ENCODE data around the gene GRM1. TPM values are rescaled to one million over a fixed set of nuclear protein-coding genes. Genes with fewer than 3 reads are reported as not detected.

Gene GRM1
- total RNA-seq, 1 donor from 2014 or later, result not detected

- DNase-seq (ENCODE audit: low spot score), result no peak
Observed at GRCh38 chr6:146097586-146097985, 68.7 kb downstream of the GRM1 start.

DNA sequence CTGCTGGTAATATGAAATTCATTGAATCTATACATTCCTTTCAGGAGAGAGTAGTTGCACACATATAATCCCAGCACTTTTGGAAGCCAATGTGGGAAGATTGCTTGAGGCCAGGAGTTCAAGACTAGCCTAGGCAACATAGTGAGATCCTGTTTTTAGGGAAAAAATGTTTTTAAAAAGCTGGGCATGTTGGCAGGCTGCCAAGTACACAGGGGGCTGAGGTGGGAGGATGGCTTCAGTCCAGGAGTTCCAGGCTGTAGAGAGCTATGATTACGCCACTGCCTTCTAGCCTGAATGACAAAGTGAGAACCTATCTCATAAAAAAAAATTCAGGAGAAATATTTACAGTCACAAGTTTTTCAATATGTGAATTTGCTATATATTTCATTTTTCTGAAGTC is 71.9 kb downstream of the GRM1 start:
- no peak for DNase-seq (ENCODE audit: low spot score)

DNA sequence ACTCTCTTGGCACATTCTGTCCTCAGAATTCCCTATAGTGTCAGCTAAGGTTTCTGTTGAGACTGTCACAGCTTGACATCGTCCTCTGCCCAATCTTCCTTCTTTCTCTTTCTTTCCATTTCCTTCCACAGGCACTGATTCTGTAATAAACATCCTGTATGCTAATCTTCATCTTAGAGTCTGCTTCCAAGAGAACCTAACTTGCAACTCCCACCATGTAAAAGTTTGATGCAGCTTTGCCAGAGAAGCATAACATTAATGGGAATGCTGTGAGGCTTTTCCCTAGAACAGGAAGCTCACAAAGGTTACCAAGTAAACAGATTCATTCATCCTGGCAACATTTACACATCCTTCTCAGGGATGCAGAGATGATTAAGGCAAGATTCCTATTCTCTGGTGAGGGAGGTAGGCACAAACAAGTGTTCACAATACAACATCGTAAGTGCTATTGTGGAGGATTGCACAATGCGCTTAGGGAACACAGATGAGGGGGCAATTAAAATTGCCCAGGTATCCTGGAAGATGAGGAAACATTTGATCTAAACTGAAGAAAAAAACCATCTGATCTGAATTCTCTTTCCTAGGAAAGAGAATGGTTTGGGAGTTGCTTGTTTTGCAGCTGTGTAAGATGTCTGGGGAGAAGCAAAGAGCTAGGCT is 74.7 kb downstream of the GRM1 start:
- DNase-seq (ENCODE audit: low spot score), result no peak

GRCh38 chr6:146106532-146106931 is 77.7 kb downstream of the GRM1 start:
- DNase-seq (ENCODE audit: low spot score), result no peak

GRCh38 chr6:146110990-146111389 is 82.1 kb downstream of the GRM1 start:
- no peak for DNase-seq (ENCODE audit: low spot score)

DNA sequence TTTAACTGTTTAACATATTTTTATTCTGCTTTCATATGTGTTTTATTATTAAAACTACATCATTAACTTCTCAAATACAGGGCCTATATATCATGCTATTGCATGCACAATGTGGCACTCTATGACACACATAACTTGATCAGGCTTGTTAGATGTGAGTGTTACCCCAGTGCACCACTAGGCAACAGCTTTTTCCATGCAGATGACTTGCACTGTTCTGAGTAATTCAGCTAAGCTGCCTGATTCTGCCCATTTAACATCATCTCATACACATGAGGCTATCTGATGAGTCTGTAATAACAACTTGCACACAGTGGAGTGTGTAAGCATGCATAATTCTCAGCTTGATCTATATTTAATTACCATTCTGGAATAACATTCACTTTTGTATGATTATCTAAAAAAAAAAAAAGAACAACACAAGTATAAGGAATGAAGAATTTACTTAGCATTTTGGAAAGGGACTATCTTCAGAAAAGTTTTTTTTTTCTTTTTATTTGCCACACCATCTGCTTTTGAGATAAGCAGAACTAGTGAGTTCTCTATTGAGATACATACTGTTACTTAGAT is 83.1 kb downstream of the GRM1 start:
- DNase-seq (ENCODE audit: low spot score), result no peak

- no peak for DNase-seq (ENCODE audit: low spot score)
Observed at GRCh38 chr6:146113084-146113623, 84.3 kb downstream of the GRM1 start.

DNA sequence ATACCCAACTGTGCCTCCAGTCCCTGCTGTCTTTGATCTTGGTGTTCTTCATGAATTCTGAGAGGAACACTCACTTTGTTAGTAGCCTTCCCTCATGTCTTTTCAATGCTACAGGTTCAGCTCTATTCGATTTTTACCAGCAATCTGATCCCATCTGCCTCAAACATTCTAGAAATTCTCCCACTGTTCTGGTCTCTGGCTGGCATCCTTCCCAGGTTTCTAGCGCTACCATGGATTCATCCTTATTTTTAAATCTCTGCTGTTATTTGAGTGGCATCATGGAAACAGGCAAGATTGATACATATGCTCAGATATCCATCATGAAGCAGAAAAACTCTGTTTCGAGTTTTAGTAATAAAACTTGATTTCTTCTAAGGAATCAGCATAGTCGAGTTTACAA is 94.8 kb downstream of the GRM1 start:
- DNase-seq (ENCODE audit: low spot score), result no peak

DNA sequence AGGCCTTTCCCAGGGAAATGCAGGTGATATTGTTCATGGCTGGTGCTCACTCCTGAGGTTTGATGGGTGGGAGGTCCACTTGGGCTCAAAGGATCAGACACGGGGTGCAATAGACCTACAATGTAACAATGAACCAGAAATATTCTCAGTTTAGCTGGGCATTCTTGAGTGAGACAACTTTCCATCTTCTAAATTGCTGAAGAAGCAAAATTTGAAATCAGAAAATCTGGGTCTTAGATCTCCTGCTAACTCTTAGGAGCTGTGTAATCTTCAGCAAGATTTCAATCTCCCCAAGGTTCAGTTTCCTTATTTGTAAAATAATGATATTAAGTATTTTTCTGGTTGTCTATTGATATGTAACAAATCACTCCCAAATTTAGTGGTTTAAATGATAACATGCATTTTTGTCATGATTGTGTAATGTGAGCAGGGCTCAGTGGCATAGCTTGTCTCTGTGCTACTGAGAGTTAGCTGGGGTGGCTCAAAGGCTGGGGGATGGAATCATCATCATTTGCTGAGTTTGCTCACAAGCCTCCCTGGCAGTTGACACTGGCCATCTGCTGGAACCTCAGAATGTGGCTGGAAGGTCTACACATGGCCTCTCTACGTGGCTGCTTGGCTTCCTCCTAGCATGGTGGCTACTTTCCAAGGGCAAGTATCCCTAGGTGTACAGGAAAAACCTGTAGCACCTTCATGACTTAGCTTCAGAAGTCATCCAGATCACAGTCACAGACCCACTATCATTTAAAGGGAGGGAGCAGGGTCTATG is 98.8 kb downstream of the GRM1 start:
- DNase-seq (ENCODE audit: low spot score), result no peak

- no peak for DNase-seq (ENCODE audit: low spot score)
Observed at GRCh38 chr6:146133866-146134265, 105.0 kb downstream of the GRM1 start.

DNA sequence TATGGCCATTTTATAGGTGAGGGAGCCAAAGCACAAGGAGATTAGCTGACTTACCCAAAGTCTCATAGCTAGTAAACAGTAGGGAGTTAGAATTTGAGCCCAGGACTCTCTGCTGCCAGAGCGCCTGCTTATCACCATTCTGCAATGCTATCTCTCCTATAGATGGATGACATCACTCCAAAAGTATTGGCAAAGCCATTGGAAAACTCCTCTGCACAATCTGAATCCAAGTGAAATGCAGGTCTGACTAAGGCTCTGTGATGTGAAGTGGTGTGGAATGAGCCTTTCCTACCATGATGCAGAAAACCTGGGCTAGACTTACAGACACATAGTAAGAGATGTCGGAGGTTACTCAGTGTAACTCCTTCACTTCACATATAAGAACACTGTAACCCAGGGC is 106.3 kb downstream of the GRM1 start:
- no peak for DNase-seq (ENCODE audit: low spot score)

GRCh38 chr6:146146836-146147235 is 118.0 kb downstream of the GRM1 start:
- DNase-seq (ENCODE audit: low spot score), result no peak

GRCh38 chr6:146149770-146150169 is 120.9 kb downstream of the GRM1 start:
- DNase-seq (ENCODE audit: low spot score), result no peak

DNA sequence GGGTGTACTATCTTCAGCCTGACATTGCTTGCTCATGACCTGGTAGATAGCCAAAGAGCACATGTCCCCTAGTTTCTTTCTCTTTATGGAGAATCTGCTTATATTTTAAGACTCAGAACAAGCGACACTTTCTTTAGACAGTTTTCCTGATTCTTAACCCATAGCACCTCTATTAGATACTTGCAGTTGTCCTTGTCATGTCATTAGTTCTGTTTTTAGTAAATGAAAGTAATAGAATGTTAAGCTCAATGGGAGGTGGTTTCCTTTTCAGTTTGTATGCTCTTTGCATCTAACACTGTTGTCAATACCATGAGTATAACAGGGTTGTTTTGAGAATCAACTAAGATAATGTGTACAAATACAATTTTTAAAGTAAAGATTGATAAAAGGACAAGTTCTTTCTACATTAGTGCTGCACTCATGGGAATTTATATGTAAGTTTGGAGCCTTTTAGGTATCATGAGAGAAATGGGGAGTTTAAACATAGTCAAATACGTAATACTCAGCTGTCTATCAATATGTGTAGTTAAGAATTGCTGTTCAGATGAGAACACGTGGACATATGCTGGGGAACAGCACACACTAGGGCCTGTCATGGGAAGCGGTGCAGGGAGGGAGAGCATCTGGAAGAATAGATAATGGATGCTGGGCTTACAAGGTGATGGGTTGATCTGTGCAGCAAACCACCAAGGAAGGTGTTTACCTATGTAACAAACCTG is 124.3 kb downstream of the GRM1 start:
- no peak for DNase-seq (ENCODE audit: low spot score)

GRCh38 chr6:146154197-146154596 is 125.3 kb downstream of the GRM1 start:
- no peak for DNase-seq (ENCODE audit: low spot score)

GRCh38 chr6:146161664-146162063 is 132.8 kb downstream of the GRM1 start:
- DNase-seq (ENCODE audit: low spot score), result no peak

DNA sequence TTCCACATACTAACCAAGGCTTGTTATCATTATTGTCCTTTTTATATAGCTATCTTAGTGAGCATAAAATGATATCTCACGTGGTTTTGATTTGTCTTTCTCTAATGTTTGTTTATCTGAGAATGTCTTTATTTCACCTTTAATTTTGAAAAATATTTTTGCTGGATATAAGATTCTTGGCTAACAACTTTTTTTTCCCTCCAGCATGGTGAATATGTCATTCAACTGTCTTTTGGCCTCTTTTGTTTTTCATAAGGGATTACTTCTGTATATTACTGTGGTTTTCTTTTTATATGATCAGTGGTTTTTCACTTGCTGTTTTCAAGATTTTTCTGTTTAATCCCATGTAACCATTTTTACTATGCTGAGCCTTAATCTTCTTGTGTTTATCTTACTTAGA is 141.0 kb downstream of the GRM1 start:
- DNase-seq (ENCODE audit: low spot score), result no peak

- DNase-seq (ENCODE audit: low spot score), result no peak
Observed at GRCh38 chr6:146177785-146178184, 148.9 kb downstream of the GRM1 start.

- DNase-seq (ENCODE audit: low spot score), result no peak
Observed at GRCh38 chr6:146183831-146184230, 155.0 kb downstream of the GRM1 start.

GRCh38 chr6:146184701-146185100 is 155.8 kb downstream of the GRM1 start:
- DNase-seq (ENCODE audit: low spot score), result no peak

GRCh38 chr6:146189131-146189530 is 160.3 kb downstream of the GRM1 start:
- no peak for DNase-seq (ENCODE audit: low spot score)

DNA sequence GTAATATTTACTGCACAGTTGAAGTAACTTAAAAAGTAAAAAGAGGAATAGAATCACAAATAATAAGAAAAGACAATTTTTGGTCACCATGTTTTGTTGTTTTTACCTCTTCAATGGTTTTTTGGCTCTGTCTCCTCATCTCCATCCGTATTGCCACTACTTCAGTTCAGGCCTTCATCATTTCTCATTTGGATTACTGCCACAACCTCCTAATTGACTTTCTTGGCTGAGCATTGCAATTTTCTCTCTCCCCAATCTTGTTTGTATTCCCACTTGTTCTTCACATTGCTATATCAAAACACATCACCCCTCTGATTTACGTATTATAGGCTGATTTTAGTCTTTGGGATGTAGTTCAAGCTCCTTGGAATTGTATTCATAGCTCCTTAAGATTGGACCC is 161.7 kb downstream of the GRM1 start:
- no peak for DNase-seq (ENCODE audit: low spot score)

All from ureter (tissue), 1 donor.